NCI-H82 treated with DMSO at 0.1 percent for 48 hours (cell line): Measurements from ENCODE around the gene UBXN2A.
A peak's percentile ranks its signal among the peaks of the same experiment; 100 is the strongest.

Experiments
- DNase-seq: peaks from one replicate; lab custom pipeline; 2025; ENCODE audit not compliant: unreplicated experiment; lab: John Stamatoyannopoulos, UW

Gene UBXN2A

GRCh38 chr2:23939987-23940717 lies at the start of gene UBXN2A:
TSS of gene UBXN2A (plus strand) at chr2:23940463. CDS start at chr2:23958315, 17,852 bp downstream.
- DNase-seq = peak; percentile 37

GRCh38 chr2:23900133-23900532 lies 40.1 kb upstream of the UBXN2A start:
- no peak for DNase-seq

- no peak for DNase-seq
These were observed 39.5 kb upstream of the UBXN2A start for GRCh38 chr2:23900541-23901322.

- peak; percentile 55 for DNase-seq
These were observed 38.1 kb upstream of the UBXN2A start for GRCh38 chr2:23901966-23902846.

- DNase-seq = no peak
These were observed 37.2 kb upstream of the UBXN2A start for GRCh38 chr2:23903034-23903433.

- DNase-seq = no peak
These were observed 36.0 kb upstream of the UBXN2A start for GRCh38 chr2:23904215-23904614.

GRCh38 chr2:23904692-23905091 lies 35.6 kb upstream of the UBXN2A start:
- no peak for DNase-seq

- no peak for DNase-seq
These were observed 35.1 kb upstream of the UBXN2A start for GRCh38 chr2:23905155-23905554.

- DNase-seq = no peak
These were observed 28.2 kb upstream of the UBXN2A start for GRCh38 chr2:23912054-23912453.

GRCh38 chr2:23915327-23915726 lies 24.9 kb upstream of the UBXN2A start:
- DNase-seq = no peak

- no peak for DNase-seq
These were observed 23.4 kb upstream of the UBXN2A start for GRCh38 chr2:23916727-23917405.

- DNase-seq = no peak
These were observed 21.3 kb upstream of the UBXN2A start for GRCh38 chr2:23918837-23919489.

GRCh38 chr2:23924589-23925359 lies 15.5 kb upstream of the UBXN2A start:
- DNase-seq = no peak

GRCh38 chr2:23925702-23926289 lies 14.5 kb upstream of the UBXN2A start:
- DNase-seq = peak; percentile 21

- no peak for DNase-seq
These were observed 13.9 kb upstream of the UBXN2A start for GRCh38 chr2:23926290-23926749.

- DNase-seq = peak; percentile 91
These were observed 13.3 kb upstream of the UBXN2A start, which contains the start of gene ATAD2B for GRCh38 chr2:23926750-23927571. TSS of gene ATAD2B (minus strand) at chr2:23927123. CDS start at chr2:23926770, 353 bp downstream.

- no peak for DNase-seq
These were observed 6.0 kb upstream of the UBXN2A start for GRCh38 chr2:23934259-23934658.
